LNCAP (cell line): Measurements from ENCODE around the gene PLA2G1B.

Experiments used
- TF ChIP-seq, protein P1 (sequence below): fragments of 450-650 bp; IDR thresholded peaks from 2 replicates; pipeline ENCODE4 v1.5.1; 2017; ENCODE audit warnings: mild to moderate bottlenecking

The PLA2G1B gene

DNA sequence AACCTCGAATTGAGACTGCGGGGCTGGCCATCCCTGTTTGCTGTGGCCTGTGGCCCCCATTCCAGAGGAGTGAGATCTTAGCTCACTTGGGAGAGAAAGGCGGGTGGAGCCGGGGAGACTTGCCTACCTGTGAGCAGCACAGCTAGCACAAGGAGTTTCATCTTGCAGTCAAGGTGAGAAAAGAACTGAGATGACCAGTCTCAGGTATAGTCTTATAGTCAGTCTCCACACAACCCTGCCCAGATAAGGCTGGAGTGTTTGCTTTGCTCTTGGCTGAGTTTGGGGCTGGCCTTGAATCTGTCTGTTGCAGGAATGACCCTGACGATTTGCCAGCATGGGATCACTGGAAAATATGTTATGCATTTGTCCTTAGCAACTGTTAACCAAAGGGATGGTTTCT is at the start of gene PLA2G1B:
Gene PLA2G1B (minus strand): TSS at position 187 of the 400 bp plus-strand sequence. CDS start 26 bp downstream, at position 161.
- TF ChIP-seq, protein P1, sequence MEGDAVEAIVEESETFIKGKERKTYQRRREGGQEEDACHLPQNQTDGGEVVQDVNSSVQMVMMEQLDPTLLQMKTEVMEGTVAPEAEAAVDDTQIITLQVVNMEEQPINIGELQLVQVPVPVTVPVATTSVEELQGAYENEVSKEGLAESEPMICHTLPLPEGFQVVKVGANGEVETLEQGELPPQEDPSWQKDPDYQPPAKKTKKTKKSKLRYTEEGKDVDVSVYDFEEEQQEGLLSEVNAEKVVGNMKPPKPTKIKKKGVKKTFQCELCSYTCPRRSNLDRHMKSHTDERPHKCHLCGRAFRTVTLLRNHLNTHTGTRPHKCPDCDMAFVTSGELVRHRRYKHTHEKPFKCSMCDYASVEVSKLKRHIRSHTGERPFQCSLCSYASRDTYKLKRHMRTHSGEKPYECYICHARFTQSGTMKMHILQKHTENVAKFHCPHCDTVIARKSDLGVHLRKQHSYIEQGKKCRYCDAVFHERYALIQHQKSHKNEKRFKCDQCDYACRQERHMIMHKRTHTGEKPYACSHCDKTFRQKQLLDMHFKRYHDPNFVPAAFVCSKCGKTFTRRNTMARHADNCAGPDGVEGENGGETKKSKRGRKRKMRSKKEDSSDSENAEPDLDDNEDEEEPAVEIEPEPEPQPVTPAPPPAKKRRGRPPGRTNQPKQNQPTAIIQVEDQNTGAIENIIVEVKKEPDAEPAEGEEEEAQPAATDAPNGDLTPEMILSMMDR: no peak

DNA sequence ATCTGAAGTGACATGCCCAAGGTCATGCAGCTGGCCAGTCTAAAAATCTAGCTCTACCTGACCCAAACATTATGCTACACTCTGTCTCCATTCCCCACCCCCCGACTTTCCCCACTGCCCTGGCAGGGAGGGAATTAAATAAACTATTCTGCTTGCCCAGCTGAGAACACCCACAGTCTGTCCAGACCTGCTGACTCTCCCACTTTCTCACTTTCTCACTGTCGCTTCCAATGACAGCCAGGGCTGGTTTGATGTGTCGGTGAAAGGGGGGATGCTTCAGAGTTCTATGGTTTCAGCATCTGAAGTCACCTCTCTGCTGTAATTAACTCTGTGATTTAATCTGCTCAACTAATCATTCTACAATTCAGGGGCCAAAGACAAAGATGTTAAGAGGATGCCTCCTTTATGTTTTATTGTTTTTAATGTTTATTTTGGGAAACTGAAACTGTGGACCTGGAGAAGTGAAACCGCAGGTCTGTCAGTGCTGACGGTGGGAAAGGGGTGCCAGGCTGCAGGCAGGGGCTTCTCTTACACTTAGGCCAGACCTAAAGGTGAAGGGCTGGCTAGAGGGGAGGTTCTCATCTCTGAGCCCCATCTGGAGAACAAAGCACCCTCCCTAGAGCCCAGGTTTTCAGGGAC is 49.5 kb upstream of the PLA2G1B start:
- TF ChIP-seq, protein P1: no peak

DNA sequence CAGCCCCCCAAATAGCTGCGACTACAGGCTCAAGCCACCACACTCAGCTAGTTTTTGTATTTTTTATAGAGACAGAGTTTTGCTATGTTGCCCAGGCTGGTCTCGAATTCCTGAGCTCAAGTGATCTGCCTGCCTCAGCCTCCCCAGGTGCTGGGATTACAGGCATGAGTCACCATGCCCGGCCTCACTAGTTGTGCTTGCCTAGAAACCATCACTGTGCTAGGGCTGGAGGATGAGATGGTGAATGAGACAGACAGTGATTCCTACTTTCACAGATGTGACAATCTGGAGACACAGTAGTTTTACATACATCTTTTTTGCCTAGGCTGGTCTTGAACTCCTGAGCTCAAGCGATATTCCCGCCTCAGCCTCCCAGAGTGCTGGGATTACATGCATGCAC is 48.8 kb upstream of the PLA2G1B start:
- TF ChIP-seq, protein P1: no peak

DNA sequence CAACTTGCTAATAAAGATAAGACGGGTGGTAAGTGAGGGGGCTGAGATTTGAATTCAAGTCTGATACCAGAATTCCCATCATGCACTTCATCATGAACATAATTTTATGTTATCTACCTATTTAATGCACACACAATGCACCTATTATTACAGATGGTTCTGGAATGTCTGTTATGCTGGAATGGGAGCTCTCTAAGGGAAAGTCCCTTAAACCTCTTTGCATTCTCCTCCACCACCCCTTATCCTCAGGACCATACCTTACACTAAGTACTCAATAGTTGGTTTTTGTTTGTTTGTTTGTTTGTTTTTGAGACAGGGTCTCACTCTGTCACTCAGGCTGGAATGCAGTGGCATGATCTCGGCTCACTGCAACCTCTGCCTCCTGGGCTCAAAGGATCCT is 48.4 kb upstream of the PLA2G1B start:
- TF ChIP-seq, protein P1: no peak

DNA sequence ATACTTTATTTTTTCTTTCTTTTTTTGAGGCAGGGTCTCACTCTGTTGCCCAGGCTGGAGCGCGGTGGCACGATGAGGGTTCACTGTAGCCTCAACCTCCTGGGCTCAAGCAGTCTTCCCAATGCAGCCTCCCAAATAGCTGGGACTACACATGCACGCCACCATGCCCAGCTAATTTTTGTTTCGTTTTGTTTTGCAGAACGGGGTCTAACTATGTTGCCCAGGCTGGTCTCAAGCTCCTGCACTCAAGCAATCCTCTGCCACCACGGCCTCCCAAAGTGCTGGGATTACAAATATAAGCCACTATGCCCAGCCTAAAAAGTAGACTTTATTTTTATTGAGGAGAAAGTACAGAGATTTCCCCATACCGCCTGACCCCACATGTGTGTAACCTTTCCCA is 46.1 kb upstream of the PLA2G1B start:
- TF ChIP-seq, protein P1: no peak

DNA sequence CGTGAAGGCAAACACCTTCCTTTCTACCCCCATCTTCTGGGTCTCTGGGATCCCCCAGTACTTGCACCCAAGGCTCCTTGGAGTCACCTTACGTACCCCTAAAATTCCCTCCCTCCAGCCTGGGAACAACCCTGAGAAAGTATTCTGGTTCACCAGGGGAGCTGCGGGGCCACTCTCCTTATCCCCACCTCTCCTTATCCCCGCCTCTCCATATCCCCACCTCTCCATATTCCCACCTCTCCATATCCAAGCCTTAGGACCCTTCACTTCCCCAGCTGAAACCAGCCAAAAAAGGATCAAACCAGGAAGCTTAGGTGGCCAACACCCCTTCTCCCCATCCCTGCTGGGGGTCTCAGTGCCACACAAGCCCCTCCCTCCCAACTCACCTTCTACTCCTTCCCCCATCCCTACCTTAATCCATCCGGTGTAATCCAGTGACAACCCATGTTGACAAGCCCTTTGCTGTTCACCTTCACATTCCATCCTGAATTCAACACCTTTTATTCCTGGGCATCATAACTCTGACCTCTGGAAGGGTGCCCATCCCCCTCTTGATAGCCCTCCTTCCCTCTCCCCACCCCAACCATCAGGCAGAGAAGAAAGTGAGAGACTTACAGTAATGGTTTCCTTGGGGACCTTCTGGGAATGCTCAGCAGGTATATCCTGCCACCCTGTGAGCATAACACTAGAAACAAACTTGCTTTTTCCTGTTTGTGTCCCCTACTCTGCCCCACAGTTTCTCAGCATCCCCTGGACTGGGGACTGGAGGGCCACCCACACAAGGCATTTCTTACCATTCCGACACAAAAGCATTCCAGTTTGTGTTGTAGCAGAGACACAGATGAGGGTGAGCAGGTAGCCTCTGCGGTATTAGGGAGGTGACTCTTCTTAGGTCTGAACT is 43.0 kb upstream of the PLA2G1B start:
- TF ChIP-seq, protein P1: no peak

DNA sequence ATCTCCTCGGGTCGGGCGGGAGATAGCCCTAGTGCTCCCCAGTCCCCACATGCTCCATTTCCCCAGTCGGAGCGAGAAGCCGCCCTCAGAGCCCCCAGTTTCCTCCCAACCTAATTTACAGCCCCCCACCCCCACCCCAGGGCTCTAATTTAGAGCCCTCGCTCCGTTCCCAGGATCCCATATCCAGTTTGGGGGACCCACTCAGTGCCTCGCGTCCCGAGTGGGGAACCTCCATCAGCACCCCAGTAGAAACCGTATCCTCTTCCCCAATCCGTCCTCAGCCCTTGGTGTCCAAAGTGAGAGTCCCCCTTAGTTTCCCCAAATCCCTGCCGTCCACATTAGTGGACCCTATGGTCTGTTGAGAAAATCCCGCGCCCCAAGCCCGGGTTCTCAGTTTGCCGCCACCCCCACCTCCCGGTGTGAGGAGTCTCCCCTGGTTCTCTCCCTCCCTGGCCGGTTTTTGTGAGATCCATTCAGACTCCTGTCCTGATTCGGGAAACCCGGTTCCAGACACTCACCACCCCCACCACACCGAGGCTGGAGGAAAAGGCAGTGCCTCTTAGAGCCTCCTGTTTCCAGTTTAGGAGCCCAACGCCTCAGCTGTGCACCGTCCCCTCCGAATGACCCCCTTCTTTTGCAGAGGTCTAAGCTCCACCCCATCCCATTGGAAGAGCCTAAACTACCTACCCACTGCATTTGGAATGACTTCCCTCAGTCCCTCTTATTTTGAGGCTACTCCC is 42.2 kb upstream of the PLA2G1B start:
- TF ChIP-seq, protein P1: no peak
